HTR-8/SVneo (cell line): ENCODE results near the gene NFKB1.

Experiments
- DNase-seq: peaks from one replicate; pipeline ENCODE4 v3.0.0; 2011; ENCODE audit warnings: low spot score, mixed read lengths; ENCODE audit not compliant: insufficient read length
- FAIRE-seq: peaks from 2 replicates; lab custom pipeline; 2011; peaks lifted over from hg19 to GRCh38; lab: Jason Lieb, UNC

NFKB1 gene

DNA sequence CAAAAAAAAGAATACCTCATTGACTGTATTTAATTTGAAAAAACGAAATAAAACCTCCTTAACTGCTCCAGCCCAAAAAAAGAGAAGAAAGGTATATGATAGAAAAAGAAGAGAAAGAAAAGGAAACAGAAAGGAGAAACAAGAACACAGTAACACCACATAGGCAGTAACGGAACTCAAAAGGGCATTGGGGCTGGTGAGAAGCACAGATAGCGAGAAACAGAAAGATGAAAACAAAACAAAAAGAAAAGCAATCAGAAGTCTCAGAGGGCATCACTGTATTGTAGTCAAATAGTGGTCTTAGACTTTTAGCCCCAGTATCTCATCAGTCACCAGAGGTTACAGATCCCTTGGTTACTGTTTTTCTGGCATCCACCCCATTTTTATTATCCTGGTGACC lies 88.6 kb downstream of the NFKB1 start:
- no peak for DNase-seq
- FAIRE-seq = no peak

DNA sequence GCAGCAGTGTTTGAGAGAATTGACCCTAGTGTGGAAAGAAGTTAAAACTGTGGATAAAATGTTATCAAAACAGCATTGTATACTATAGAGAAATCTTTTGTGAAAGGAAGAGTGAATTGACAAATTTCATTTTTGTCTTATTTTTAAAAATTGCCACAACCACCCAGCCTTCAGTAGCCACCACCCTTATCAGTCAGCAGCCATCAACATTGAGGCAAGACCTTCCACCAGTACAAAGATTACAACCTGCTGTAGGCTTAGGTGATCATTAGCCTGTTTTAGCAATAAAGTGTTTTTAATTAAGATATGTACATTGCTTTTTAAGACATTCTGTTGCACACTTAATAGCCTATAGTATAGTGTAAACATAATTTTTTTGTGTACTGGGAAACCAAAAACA lies 91.1 kb downstream of the NFKB1 start:
- no peak for FAIRE-seq

GRCh38 chr4:102593147-102593546 lies 92.0 kb downstream of the NFKB1 start:
- FAIRE-seq = no peak
- no peak for DNase-seq

More for the DNA sequence above, 91.1 kb downstream of the NFKB1 start:
- DNase-seq = no peak

- FAIRE-seq (no peak), DNase-seq (no peak)
Observed at GRCh38 chr4:102594000-102594399, 92.8 kb downstream of the NFKB1 start.

- FAIRE-seq (no peak), DNase-seq (no peak)
Observed at GRCh38 chr4:102596532-102596931, 95.4 kb downstream of the NFKB1 start.

DNA sequence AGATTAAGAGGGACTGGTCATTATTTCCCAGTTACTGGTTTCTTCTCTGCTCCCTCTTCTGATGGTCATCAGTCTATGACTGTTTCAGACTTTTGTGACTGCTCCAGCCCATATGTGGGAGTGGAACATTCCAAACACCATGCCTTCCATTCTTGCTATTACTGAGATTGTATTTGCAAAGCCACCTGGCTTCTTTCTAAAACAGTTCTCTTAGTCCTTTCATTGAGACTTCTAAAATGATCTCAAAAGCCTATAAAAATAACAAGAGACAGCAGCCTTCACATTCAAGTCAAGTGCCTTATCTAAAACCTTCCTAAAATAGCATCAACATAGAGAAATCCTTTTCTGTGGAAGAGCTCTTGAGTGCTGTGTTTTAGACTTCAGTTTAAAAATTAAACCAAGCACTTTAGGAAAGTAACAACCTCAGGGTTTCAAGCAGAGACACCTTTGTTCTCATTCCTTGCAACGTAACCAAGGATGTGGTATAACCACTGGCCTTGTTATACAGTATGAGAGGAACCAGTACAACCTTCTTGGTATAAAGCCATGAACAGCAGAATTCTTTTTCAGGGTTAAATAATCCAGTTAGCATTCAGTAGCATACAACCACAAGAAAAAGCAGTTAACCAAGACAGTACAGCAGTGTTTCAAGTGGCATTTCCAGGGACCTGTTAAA lies 97.1 kb downstream of the NFKB1 start:
- FAIRE-seq (no peak), DNase-seq (no peak)

GRCh38 chr4:102598762-102599374 lies 97.7 kb downstream of the NFKB1 start:
- DNase-seq = no peak
- FAIRE-seq = no peak

DNA sequence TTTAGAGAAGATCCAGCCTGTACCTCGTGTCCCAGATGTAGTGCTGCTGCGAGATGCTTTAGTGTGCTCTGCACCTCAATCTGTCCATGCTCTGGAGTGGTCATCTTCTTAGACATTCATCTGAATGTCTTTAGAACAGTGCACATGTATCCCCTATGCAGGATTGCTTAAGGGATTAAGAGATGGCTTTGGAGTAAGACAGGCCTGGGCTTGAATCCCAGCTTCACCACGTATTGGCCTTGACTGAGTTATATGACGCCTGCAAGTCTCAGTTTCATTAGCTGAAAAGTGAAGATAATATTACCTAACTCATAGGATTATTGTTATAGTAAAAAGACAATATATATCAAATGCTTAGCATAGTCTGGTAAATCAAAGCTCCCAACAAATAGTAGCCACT lies 98.3 kb downstream of the NFKB1 start:
- FAIRE-seq (no peak), DNase-seq (no peak)

DNA sequence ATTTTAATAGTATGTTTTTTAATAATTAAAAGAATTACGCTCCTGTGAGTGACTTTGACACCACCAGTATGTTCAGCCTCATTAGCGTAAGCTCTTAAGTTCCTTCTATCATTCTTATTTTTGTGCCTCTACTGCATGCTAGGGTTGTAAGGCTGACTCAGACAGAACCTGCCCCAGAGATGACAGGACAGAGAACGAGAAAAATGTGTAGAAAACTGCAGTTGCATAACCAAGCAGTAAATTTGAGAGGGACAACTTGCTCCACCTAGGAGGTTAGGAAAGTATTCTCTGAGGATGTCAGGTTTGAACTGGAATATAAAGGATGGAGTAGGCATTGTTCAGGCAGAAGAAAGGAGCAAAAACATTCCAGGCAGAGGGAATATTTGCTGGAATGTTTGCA lies 98.7 kb downstream of the NFKB1 start:
- DNase-seq (no peak), FAIRE-seq (no peak)

DNA sequence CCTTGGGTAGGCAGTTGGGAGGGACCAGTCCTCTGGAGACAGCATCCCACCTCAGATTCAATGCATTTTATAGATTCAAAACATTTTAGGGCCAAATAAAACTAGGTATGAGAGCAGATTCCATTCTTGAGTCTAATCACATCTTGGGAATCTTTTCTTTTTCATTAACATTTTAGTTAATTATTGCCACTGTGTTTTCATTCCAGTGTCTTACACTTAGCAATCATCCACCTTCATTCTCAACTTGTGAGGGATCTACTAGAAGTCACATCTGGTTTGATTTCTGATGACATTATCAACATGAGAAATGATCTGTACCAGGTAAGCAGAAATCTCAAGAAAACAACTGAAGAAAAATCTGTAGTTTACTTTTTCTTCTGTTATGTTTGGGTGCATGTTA lies 99.5 kb downstream of the NFKB1 start:
- no peak for FAIRE-seq
- DNase-seq = no peak

- no peak for FAIRE-seq
- DNase-seq = no peak
Observed at GRCh38 chr4:102601586-102602227, 100.5 kb downstream of the NFKB1 start.

DNA sequence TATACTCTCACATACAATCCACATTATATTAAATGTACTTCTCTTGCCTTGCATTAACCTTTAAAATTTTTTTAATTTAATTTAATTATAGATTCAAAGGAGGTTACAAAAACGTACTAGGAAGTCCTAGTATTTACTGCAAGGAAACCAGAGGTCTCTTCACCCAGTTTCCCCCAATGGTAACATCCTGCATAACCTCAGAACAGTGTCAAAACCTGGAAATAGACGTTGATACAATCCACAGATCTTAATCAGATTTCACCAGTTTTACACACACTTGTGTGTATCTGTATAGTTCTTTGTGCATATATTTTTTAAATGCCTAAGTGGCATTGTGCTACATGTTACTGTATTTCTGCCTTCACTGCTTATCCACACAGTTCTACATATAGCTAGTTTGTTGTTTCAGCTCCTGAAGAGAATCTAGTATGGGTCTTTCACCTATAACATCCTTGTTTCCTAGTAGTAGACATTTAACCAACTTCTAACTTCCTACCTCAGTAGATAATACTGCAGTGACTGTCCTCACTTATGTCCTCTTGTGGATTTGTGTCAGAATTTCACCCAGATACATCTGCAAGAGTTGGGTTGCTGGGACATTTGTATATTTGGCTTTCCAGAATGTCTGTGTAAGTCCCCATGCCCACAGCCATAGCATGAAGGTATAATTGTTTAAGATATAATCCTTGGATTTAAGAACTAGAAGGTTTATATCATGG lies 103.2 kb downstream of the NFKB1 start:
- DNase-seq (no peak), FAIRE-seq (no peak)

GRCh38 chr4:102606261-102606660 lies 105.1 kb downstream of the NFKB1 start:
- DNase-seq (no peak), FAIRE-seq (no peak)

DNA sequence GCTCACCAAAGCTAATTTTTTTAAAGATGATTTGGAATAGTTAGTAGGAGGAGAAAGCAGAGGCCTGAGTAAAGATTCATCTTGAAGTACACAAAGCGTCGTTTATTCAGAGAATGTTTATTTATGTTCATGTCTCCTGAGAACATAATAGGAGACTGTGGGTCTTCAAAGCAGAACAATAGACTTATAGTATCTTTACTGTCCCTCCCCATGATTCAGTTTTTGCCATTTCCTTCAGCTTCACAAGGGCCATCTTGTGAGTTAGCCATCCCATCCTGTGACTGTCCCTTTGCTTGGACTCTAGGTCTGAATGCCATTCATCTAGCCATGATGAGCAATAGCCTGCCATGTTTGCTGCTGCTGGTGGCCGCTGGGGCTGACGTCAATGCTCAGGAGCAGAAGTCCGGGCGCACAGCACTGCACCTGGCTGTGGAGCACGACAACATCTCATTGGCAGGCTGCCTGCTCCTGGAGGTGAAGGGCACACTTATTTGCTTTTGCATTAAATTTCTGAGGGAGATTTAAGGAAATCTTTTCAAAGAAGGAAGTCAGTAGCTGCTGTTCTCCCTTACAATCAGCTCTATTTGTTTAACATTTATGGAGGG lies 105.8 kb downstream of the NFKB1 start:
- FAIRE-seq (no peak), DNase-seq (no peak)

- no peak for DNase-seq
Observed at GRCh38 chr4:102608190-102608589, 107.0 kb downstream of the NFKB1 start.

DNA sequence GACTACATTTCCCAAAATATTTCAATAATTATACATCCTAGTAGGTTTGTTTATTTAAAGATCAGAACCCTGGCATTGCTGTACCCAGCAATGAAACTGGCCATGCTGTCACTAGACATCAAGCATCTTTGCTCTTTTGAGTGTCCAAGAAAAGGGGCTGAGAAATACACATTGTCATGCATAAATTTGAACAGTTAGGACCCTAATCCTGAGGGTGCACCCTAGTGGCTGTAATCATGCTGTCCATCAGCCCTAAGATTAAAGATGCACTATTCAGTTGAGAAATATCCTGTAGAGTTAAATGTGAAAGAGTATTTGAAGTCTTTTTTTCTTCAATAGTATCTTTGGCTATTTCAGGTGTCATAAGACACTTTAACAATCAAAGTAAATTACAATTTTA lies 108.8 kb downstream of the NFKB1 start:
- FAIRE-seq = no peak
- DNase-seq = no peak

More at GRCh38 chr4:102608190-102608589, 107.0 kb downstream of the NFKB1 start:
- no peak for FAIRE-seq

DNA sequence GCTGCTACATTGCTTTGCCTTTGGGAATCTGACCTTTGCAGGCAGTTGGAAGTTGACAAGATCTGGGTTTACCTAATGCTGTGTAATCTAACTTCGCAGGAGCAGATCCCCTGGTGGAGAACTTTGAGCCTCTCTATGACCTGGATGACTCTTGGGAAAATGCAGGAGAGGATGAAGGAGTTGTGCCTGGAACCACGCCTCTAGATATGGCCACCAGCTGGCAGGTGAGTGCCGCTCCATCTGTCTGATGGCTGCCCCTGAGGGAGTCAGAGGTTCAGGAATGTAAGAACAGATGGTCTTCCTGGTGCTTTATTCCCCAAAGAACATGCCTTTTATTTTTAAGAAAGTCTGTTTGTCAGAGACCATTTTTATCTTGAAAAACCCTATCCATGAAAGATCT lies 109.3 kb downstream of the NFKB1 start:
- no peak for FAIRE-seq

GRCh38 chr4:102612210-102612609 lies 111.1 kb downstream of the NFKB1 start:
- FAIRE-seq = no peak
- DNase-seq = no peak

More for the DNA sequence above, 109.3 kb downstream of the NFKB1 start:
- no peak for DNase-seq

GRCh38 chr4:102612824-102613366 lies 111.7 kb downstream of the NFKB1 start:
- FAIRE-seq = no peak
- no peak for DNase-seq

DNA sequence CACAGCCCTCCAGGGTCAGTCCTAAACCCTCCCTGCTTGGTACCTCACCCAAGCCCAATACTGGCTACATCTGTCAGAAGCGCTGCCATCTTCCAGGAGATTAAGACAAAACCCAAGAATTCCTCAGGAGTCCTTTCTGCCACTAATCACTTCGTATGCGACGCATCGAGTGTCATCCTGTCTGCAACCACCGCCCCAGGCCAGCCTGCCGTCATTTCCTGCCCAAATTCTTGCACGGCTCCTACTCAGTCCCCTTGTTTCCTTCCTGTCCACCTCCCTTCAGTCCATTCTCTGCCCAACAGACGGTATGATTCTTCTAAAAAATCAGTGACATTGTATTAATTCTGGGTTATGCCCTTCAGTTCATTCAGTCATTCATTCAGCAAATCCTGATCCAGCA lies 113.6 kb downstream of the NFKB1 start:
- FAIRE-seq (no peak), DNase-seq (no peak)
